MM.1S (cell line): ENCODE measurements around the gene DENND5B.

Experiments used
- DNase-seq: peaks from one replicate; pipeline ENCODE4 v3.0.0-alpha.2; 2015
- H2AFZ ChIP-seq: fragments of 300-600 bp; sonication (generic); 2 replicates; pipeline ENCODE4 v1.6.0; 2016; ENCODE audit warnings: antibody characterized with exemption, low read length
- H3F3A ChIP-seq: fragments of 300-600 bp; sonication (generic); 2 replicates; pipeline ENCODE4 v1.6.1; 2016; ENCODE audit warnings: mild to moderate bottlenecking, antibody characterized with exemption, low read length, moderate library complexity, mixed read lengths; ENCODE audit not compliant: insufficient read depth
- H3K27ac ChIP-seq: fragments of 300-600 bp; sonication (generic); 2 replicates; pipeline ENCODE4 v1.5.1; 2016; ENCODE audit warnings: mild to moderate bottlenecking, low read length
- H3K27me3 ChIP-seq: fragments of 300-600 bp; sonication (generic); replicated peaks from 2 replicates; pipeline ENCODE4 v1.6.0; 2016; ENCODE audit warnings: low read length; ENCODE audit not compliant: insufficient read depth
- H3K36me3 ChIP-seq: fragments of 300-600 bp; sonication (generic); replicated peaks from 2 replicates; pipeline ENCODE4 v1.6.1; 2016; ENCODE audit warnings: mild to moderate bottlenecking, low read length, mixed read lengths; ENCODE audit not compliant: insufficient read depth
- H3K4me1 ChIP-seq: fragments of 300-600 bp; sonication (generic); 2 replicates; pipeline ENCODE4 v1.6.1; 2016; ENCODE audit warnings: low read length, mixed read lengths
- H3K4me2 ChIP-seq: fragments of 300-600 bp; sonication (generic); 2 replicates; pipeline ENCODE4 v1.6.0; 2016; ENCODE audit warnings: low read depth, low read length
- H3K4me3 ChIP-seq: fragments of 300-600 bp; sonication (generic); 2 replicates; pipeline ENCODE4 v1.5.1; 2016; ENCODE audit warnings: low read length, mixed read lengths
- H3K79me2 ChIP-seq: fragments of 300-600 bp; sonication (generic); 2 replicates; pipeline ENCODE4 v1.6.1; 2016; ENCODE audit warnings: mixed run types, low read length, mixed read lengths
- H3K9ac ChIP-seq: fragments of 300-600 bp; sonication (generic); 2 replicates; pipeline ENCODE4 v1.6.1; 2016; ENCODE audit warnings: low read length, mixed read lengths
- H3K9me2 ChIP-seq: fragments of 300-600 bp; sonication (generic); replicated peaks from 2 replicates; pipeline ENCODE4 v1.6.1; 2016; ENCODE audit warnings: mild to moderate bottlenecking, low read length, mixed read lengths; ENCODE audit not compliant: insufficient read depth
- H3K9me3 ChIP-seq: fragments of 300-600 bp; sonication (generic); replicated peaks from 2 replicates; pipeline ENCODE4 v1.6.1; 2016; ENCODE audit warnings: mild to moderate bottlenecking, low read length, mixed read lengths; ENCODE audit not compliant: insufficient read depth
- H4K20me1 ChIP-seq: fragments of 300-600 bp; sonication (generic); 2 replicates; pipeline ENCODE4 v1.6.1; 2016; ENCODE audit warnings: mild to moderate bottlenecking, low read length, moderate library complexity, mixed read lengths; ENCODE audit not compliant: insufficient read depth
- CTCF ChIP-seq: fragments of 300-600 bp; sonication (generic); IDR thresholded peaks from 2 replicates; pipeline ENCODE4 v1.5.1; 2016; ENCODE audit warnings: antibody characterized with exemption, low read length, mixed read lengths
- EZH2 ChIP-seq: fragments of 300-600 bp; sonication (generic); optimal IDR thresholded peaks from 2 replicates; pipeline ENCODE3; 2017; ENCODE audit warnings: low read depth, mild to moderate bottlenecking, antibody characterized with exemption, low read length, mixed read lengths
- EZH2phosphoT487 ChIP-seq: fragments of 300-600 bp; sonication (generic); IDR thresholded peaks from 2 replicates; pipeline ENCODE4 v1.6.1; 2018; ENCODE audit warnings: antibody characterized with exemption, low read length

DENND5B gene

DNA sequence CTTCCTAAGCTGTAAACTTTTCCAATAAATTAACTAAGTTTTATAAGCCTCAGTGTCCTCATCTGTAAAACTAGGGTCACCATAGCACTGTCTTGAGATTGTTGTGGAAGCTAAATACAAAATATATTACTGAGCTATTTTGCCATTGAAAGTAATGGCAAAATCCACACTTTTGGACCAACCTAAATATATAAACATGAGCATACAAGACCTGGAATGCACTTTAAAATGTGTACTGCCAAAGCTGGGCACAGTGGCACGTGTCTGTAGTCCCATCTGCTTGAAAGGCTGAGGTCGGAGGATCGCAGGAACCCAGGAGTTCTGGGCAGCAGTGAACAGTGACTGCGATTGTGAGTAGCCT is 235.2 kb downstream of the DENND5B start:
- Histone ChIP-seq H3K9me3 (no peaks in the 10 kb centered on the region), H2AFZ (no peak overlapping the region), H3K4me1 (no peaks in the 10 kb centered on the region), H3K27me3 (no peaks in the 10 kb centered on the region), H3K9ac (no peak overlapping the region), H3K79me2 (no peaks in the 10 kb centered on the region), H3K36me3 (no peaks in the 10 kb centered on the region), H3K4me3 (no peak overlapping the region), H4K20me1 (no peaks in the 10 kb centered on the region), H3F3A (no peaks in the 10 kb centered on the region), H3K27ac (no peak overlapping the region), H3K4me2 (no peak overlapping the region), H3K9me2 (no peaks in the 10 kb centered on the region)
- TF ChIP-seq CTCF = no peak
- no peak for TF ChIP-seq EZH2phosphoT487
- no peak for TF ChIP-seq EZH2
- no peak for DNase-seq

DNA sequence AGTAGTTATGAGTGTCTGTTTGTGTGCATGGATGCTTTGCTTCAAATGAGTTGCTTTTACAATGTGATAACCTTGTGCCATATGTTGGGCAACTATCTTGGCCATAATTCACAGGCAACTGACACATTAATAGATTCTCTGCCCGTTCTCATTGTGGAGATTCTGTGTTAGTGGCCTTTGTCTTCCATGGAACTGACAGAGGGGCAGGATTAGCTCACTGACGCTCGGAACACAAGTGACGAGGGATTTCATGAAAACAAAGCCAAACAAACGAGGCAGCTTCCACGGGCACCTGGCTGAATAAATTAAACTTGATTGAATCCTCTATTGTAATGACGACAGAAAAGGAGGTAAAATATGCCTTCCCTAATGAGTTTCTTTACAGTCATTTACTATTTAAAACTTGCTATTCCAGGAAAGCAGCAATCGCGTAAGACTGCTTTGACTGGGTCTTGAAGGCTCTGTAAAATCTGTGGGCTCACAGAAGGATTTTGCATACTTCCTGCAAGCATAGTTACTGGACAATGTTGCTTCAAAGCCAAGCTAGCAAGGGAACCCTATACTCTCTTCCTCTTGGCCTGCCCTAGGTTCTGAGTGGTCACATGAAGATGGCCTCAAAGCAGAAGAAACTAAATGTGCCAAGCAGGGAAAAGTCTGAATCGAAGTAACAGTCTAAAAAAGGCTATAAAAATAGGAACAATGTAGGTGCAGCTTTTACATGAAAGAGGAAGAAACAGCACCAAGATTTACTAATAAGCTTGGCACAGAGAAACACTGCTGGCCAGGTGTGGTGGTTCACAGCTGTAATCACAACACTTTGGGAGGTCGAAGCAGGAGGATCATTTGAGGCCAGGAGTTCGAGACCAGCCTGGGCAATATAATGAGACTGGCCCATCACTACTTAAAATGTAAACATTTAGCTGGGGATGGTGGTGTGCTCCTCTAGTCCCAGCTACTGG is 236.9 kb downstream of the DENND5B start:
- no peak for DNase-seq
- Histone ChIP-seq H2AFZ (no peak overlapping the region), H3K4me1 (no peaks in the 10 kb centered on the region), H3K9me2 (no peaks in the 10 kb centered on the region), H3K9ac (no peak overlapping the region), H4K20me1 (no peaks in the 10 kb centered on the region), H3K36me3 (no peaks in the 10 kb centered on the region), H3K79me2 (no peaks in the 10 kb centered on the region), H3K27ac (no peak overlapping the region), H3K4me3 (no peak overlapping the region), H3K9me3 (no peaks in the 10 kb centered on the region), H3K4me2 (no peak overlapping the region), H3F3A (no peaks in the 10 kb centered on the region), H3K27me3 (no peaks in the 10 kb centered on the region)
- no peak for TF ChIP-seq EZH2phosphoT487
- TF ChIP-seq EZH2 = no peak
- TF ChIP-seq CTCF = no peak

DNA sequence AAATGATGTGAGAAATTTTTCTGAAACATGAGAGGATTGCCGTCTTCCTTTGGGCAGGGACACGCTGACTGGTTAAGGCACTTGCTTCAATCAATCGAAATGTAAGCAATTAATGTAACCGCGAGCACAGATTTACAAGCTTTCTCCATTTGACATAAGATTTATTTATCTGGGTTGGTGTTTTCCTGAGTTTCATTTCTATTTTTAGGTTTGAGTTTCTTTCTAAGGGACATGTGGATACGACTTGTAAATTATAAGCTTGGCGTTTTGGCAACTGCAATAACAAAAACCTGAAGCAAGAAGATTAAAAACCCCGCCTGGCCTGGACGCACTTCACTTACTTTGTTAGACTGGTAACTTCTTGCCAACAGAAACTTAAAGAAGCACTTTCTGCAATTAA is 244.7 kb downstream of the DENND5B start:
- no peaks in the 10 kb centered on the region for H3K27me3 ChIP-seq
- H3K4me3 ChIP-seq = no peak overlapping the region
- no peaks in the 10 kb centered on the region for H4K20me1 ChIP-seq
- no peaks in the 10 kb centered on the region for H3K9me2 ChIP-seq
- no peaks in the 10 kb centered on the region for H3K4me1 ChIP-seq
- no peak overlapping the region for H3K27ac ChIP-seq
- DNase-seq = no peak
- H3K36me3 ChIP-seq = no peaks in the 10 kb centered on the region
- TF ChIP-seq EZH2phosphoT487 (no peak), CTCF (no peak), EZH2 (no peak)
- H3K9me3 ChIP-seq = no peaks in the 10 kb centered on the region
- no peak overlapping the region for H3K9ac ChIP-seq
- no peak overlapping the region for H3K4me2 ChIP-seq
- H3F3A ChIP-seq = no peaks in the 10 kb centered on the region
- no peaks in the 10 kb centered on the region for H3K79me2 ChIP-seq
- no peak overlapping the region for H2AFZ ChIP-seq
